IMR-90 (cell line): ENCODE results near the gene DNAJB7. TPM values are rescaled to one million over a fixed set of nuclear protein-coding genes. Genes with fewer than 3 reads are reported as not detected.

Source experiments
- microRNA-seq, 2 experiments: library from miRNA; stranded (forward) in 1 of 2; unstranded in 1 of 2; fragments of 10-50 nt in 1 of 2; fragments of <30 nt in 1 of 2; gene quantifications in 1 of 2; microRNA quantifications in 1 of 2; one replicate each; pipeline versions ENCODE3 to v1.1.0; 2013 to 2020; ENCODE audit not compliant: insufficient read depth in 1 of 2, insufficient read length in 1 of 2, unreplicated experiment in 1 of 2
- polyA plus RNA-seq, 3 experiments: library from polyadenylated mRNA; depleted of rRNA; stranded (reverse); fragments of >200 nt; gene quantifications; 2 replicates each; pipeline ENCODE4 v1.2.3, GENCODE V29; 2012; ENCODE audit warnings: low replicate concordance in 1 of 3
- small RNA-seq, 5 experiments: library from RNA; depleted of rRNA; stranded (forward); fragments of <200 nt; gene quantifications; one replicate each; pipeline ENCODE3, GENCODE V24; 2012
- total RNA-seq: library from RNA; depleted of rRNA; stranded (reverse); fragments of >200 nt; gene quantifications from 2 replicates; pipeline ENCODE4 v1.2.3, GENCODE V29; 2012; rRNA removed

Gene DNAJB7
- total and polyA plus RNA-seq, 2 of the 4 experiments (the other 2 are of a cell fraction) = not detected

Small RNA genes within 50 kb of the gene (microRNA-seq; reads per million reads assigned to microRNA genes)
- gene MIR4766 = 0.37 to 4.1 reads per million in 2 experiments

Small RNA genes within 50 kb of the gene (small RNA-seq; reads per million reads assigned to genes)
- gene MIR4766 = 0 to 19.8 (median 10.9) reads per million in 5 experiments

Other genes with a start within 250 kb of the DNAJB7 start
- gene MRTFA, start 225.4 kb downstream of the DNAJB7 start, total RNA-seq = 12.5 and 15.3 TPM in 2 replicates
- gene MRTFA, start 225.4 kb downstream of the DNAJB7 start, polyA plus RNA-seq (2012; rRNA removed) = 17.1 and 17.2 TPM in 2 replicates
- 1.4 and 1.7 TPM in 2 replicates for gene MCHR1, start 182.6 kb downstream of the DNAJB7 start, total RNA-seq
- 3.2 and 3.5 TPM in 2 replicates for gene MCHR1, start 182.6 kb downstream of the DNAJB7 start, polyA plus RNA-seq (2012; rRNA removed)
- 31.7 and 36.0 TPM in 2 replicates for gene SLC25A17, start 42.8 kb downstream of the DNAJB7 start, total RNA-seq
- 15.2 and 19.6 TPM in 2 replicates for gene SLC25A17, start 42.8 kb downstream of the DNAJB7 start, polyA plus RNA-seq (2012; rRNA removed)
- 228 and 235 TPM in 2 replicates for gene ST13, start 5.5 kb downstream of the DNAJB7 start, total RNA-seq
- 109 and 115 TPM in 2 replicates for gene ST13, start 5.5 kb downstream of the DNAJB7 start, polyA plus RNA-seq (2012; rRNA removed)
- 10.9 and 18.1 TPM in 2 replicates for gene XPNPEP3, start 5.0 kb downstream of the DNAJB7 start, total RNA-seq
- 8.4 and 9.3 TPM in 2 replicates for gene XPNPEP3, start 5.0 kb downstream of the DNAJB7 start, polyA plus RNA-seq (2012; rRNA removed)
- gene RBX1, start 89.3 kb upstream of the DNAJB7 start, total RNA-seq = 63.3 and 72.4 TPM in 2 replicates
- 84.5 and 94.8 TPM in 2 replicates for gene RBX1, start 89.3 kb upstream of the DNAJB7 start, polyA plus RNA-seq (2012; rRNA removed)
- 17.5 and 27.4 TPM in 2 replicates for gene EP300, start 230.5 kb upstream of the DNAJB7 start, total RNA-seq
- gene EP300, start 230.5 kb upstream of the DNAJB7 start, polyA plus RNA-seq (2012; rRNA removed) = 21.9 and 23.3 TPM in 2 replicates